ENCODE measurements around the gene GPR18. TPM values are rescaled to one million over a fixed set of nuclear protein-coding genes. Genes with fewer than 3 reads are reported as not detected.

The GPR18 gene
- total and polyA plus RNA-seq, 5 experiments from 2014 or later = 22.2 to 37.0 (median 31.1) TPM

GRCh38 chr13:99277629-99278028 lies 19.4 kb upstream of the GPR18 start:
- POLR2A ChIA-PET = interaction anchor here (0.6 kb wide), 1 partner anchor 10 kb away, joined by 3 read pairs; no protein-coding TSS in a partner anchor
- peaks cover 7 to 39% (median 19%) of the 10 kb centered on the region in 3 donors for H3K36me3 Mint-ChIP-seq
- DNase-seq (no peak), ATAC-seq (no peak)
- no peaks in the 10 kb centered on the region for H3K27me3 Mint-ChIP-seq
- H3K27ac Mint-ChIP-seq = peak overlapping the region in 8 of 10 donors; percentile 12 to 98 (median 74)
- peak overlapping the region in 4 of 10 donors; percentile 11 to 61 (median 23) for H3K4me3 Mint-ChIP-seq
- H3K9me3 Mint-ChIP-seq = peaks cover 0 to 5% (median 0%) of the 10 kb centered on the region in 9 donors
- H3K4me1 Mint-ChIP-seq = peaks cover 50 to 98% (median 94%) of the 10 kb centered on the region in 4 donors

GRCh38 chr13:99276706-99277105 lies 18.5 kb upstream of the GPR18 start:
- H3K36me3 Mint-ChIP-seq = peaks cover 7 to 42% (median 27%) of the 10 kb centered on the region in 3 donors
- H3K4me3 Mint-ChIP-seq = peak overlapping the region in 7 of 10 donors; percentile 24 to 78 (median 30)
- peak overlapping the region; percentile 29 to 97 (median 85) for H3K27ac Mint-ChIP-seq
- H3K27me3 Mint-ChIP-seq = no peaks in the 10 kb centered on the region
- H3K9me3 Mint-ChIP-seq = peaks cover 0 to 6% (median 0%) of the 10 kb centered on the region in 9 donors
- H3K4me1 Mint-ChIP-seq = peaks cover 51 to 98% (median 93%) of the 10 kb centered on the region in 4 donors
- ATAC-seq (peak in 1 of 2 donors; percentile 29), DNase-seq (no peak)
- POLR2A ChIA-PET = interaction anchor here (1.2 to 2.0 kb wide), 2 partner anchors 21 to 79 kb away, joined by 3 to 4 read pairs; no protein-coding TSS in a partner anchor

GRCh38 chr13:99275093-99275469 lies 16.9 kb upstream of the GPR18 start:
- Mint-ChIP-seq H3K4me1 (peaks cover 52 to 98% (median 93%) of the 10 kb centered on the region in 4 donors), H3K36me3 (peaks cover 3 to 29% (median 21%) of the 10 kb centered on the region in 3 donors)
- POLR2A ChIA-PET = interaction anchor here (0.7 to 2.2 kb wide), 12 partner anchors 9 to 138 kb away, joined by 3 to 7 read pairs (median 4); partner anchors contain the start of genes GPR18 and UBAC2

GRCh38 chr13:99273128-99273527 lies 14.9 kb upstream of the GPR18 start:
- Mint-ChIP-seq H3K36me3 (peaks cover 0 to 25% (median 16%) of the 10 kb centered on the region in 3 donors), H3K9me3 (peaks cover 0 to 6% (median 0%) of the 10 kb centered on the region in 9 donors), H3K4me3 (peak overlapping the region in 4 of 10 donors; percentile 4 to 66 (median 27)), H3K27ac (peak overlapping the region; percentile 74 to 97 (median 90)), H3K27me3 (no peaks in the 10 kb centered on the region), H3K4me1 (peaks cover 46 to 86% (median 82%) of the 10 kb centered on the region in 4 donors)
- POLR2A ChIA-PET = interaction anchor here (0.7 to 5.3 kb wide), 4 partner anchors 41 to 163 kb away, joined by 3 to 42 read pairs (median 3); no protein-coding TSS in a partner anchor
- peak; percentile 14 to 38 for ATAC-seq
- peak in 2 of 10 donors; percentile 27 to 35 for DNase-seq

More at GRCh38 chr13:99275093-99275469, 16.9 kb upstream of the GPR18 start:
- peak; percentile 67 to 78 for ATAC-seq
- Mint-ChIP-seq H3K27me3 (no peaks in the 10 kb centered on the region), H3K27ac (peak overlapping the region; percentile 74 to 97 (median 92)), H3K4me3 (peak overlapping the region in 9 of 10 donors; percentile 20 to 77 (median 61)), H3K9me3 (peaks cover 0 to 6% (median 0%) of the 10 kb centered on the region in 9 donors)
- peak in 5 of 10 donors; percentile 29 to 45 (median 38) for DNase-seq

GRCh38 chr13:99272481-99272880 lies 14.3 kb upstream of the GPR18 start:
- ATAC-seq (no peak), DNase-seq (no peak)
- Mint-ChIP-seq H3K27me3 (no peaks in the 10 kb centered on the region), H3K4me1 (peaks cover 42 to 79% (median 78%) of the 10 kb centered on the region in 4 donors), H3K36me3 (peaks cover 0 to 28% (median 13%) of the 10 kb centered on the region in 3 donors), H3K4me3 (peak overlapping the region in 2 of 10 donors; percentile 36 to 38), H3K27ac (peak overlapping the region; percentile 74 to 97 (median 92)), H3K9me3 (peaks cover 0 to 6% (median 0%) of the 10 kb centered on the region in 9 donors)
- POLR2A ChIA-PET = interaction anchor here (0.7 to 5.3 kb wide), 4 partner anchors 42 to 164 kb away, joined by 3 to 42 read pairs (median 3); no protein-coding TSS in a partner anchor

GRCh38 chr13:99271249-99271648 lies 13.1 kb upstream of the GPR18 start:
- ATAC-seq = no peak
- H3K27ac Mint-ChIP-seq = peak overlapping the region; percentile 74 to 97 (median 92)
- peak overlapping the region in 4 of 10 donors; percentile 22 to 28 (median 24) for H3K4me3 Mint-ChIP-seq
- H3K27me3 Mint-ChIP-seq = no peaks in the 10 kb centered on the region
- H3K4me1 Mint-ChIP-seq = peaks cover 40 to 68% (median 68%) of the 10 kb centered on the region in 4 donors
- DNase-seq = no peak
- H3K36me3 Mint-ChIP-seq = peaks cover 0 to 30% (median 13%) of the 10 kb centered on the region in 3 donors
- H3K9me3 Mint-ChIP-seq = peaks cover 0 to 6% (median 0%) of the 10 kb centered on the region in 9 donors
- POLR2A ChIA-PET = interaction anchor here (0.9 to 5.3 kb wide), 6 partner anchors 28 to 165 kb away, joined by 3 to 42 read pairs (median 5); partner anchors contain the start of gene GPR183

- H3K36me3 Mint-ChIP-seq = peaks cover 0 to 34% (median 13%) of the 10 kb centered on the region in 3 donors
- DNase-seq (no peak), ATAC-seq (no peak)
- H3K27me3 Mint-ChIP-seq = no peaks in the 10 kb centered on the region
- H3K4me1 Mint-ChIP-seq = peaks cover 38 to 65% (median 65%) of the 10 kb centered on the region in 4 donors
- peaks cover 0 to 6% (median 0%) of the 10 kb centered on the region in 9 donors for H3K9me3 Mint-ChIP-seq
- POLR2A ChIA-PET = interaction anchor here (0.9 to 9.0 kb wide), 11 partner anchors 26 to 170 kb away, joined by 3 to 131 read pairs (median 4); partner anchors contain the start of gene UBAC2
- peak overlapping the region in 9 of 10 donors; percentile 74 to 97 (median 86) for H3K27ac Mint-ChIP-seq
- peak overlapping the region in 5 of 10 donors; percentile 1 to 27 (median 23) for H3K4me3 Mint-ChIP-seq
Measured at GRCh38 chr13:99270518-99270917, 12.3 kb upstream of the GPR18 start.

GRCh38 chr13:99269627-99270241 lies 11.6 kb upstream of the GPR18 start:
- peaks cover 37 to 65% (median 64%) of the 10 kb centered on the region in 4 donors for H3K4me1 Mint-ChIP-seq
- peaks cover 0 to 40% (median 13%) of the 10 kb centered on the region in 3 donors for H3K36me3 Mint-ChIP-seq
- no peaks in the 10 kb centered on the region for H3K27me3 Mint-ChIP-seq
- H3K4me3 Mint-ChIP-seq = no peak overlapping the region
- peak; percentile 58 to 78 for ATAC-seq
- H3K27ac Mint-ChIP-seq = peak overlapping the region; percentile 9 to 97 (median 78)
- POLR2A ChIA-PET = interaction anchor here (0.5 to 9.0 kb wide), 18 partner anchors 12 to 170 kb away, joined by 3 to 131 read pairs (median 4); partner anchors contain the start of gene UBAC2
- DNase-seq = peak in 4 of 10 donors; percentile 45 to 67 (median 56)
- peaks cover 0 to 6% (median 0%) of the 10 kb centered on the region in 9 donors for H3K9me3 Mint-ChIP-seq

- Mint-ChIP-seq H3K9me3 (peaks cover 0 to 6% (median 0%) of the 10 kb centered on the region in 9 donors), H3K27ac (peak overlapping the region in 9 of 10 donors; percentile 39 to 89 (median 78)), H3K4me1 (peaks cover 41 to 66% (median 64%) of the 10 kb centered on the region in 4 donors), H3K36me3 (peaks cover 0 to 40% (median 13%) of the 10 kb centered on the region in 3 donors), H3K27me3 (no peaks in the 10 kb centered on the region), H3K4me3 (no peak overlapping the region)
- no peak for ATAC-seq
- DNase-seq = no peak
- POLR2A ChIA-PET = interaction anchor here (0.5 to 9.0 kb wide), 8 partner anchors 11 to 167 kb away, joined by 3 to 131 read pairs (median 5); partner anchors contain the start of gene UBAC2
Measured at GRCh38 chr13:99268822-99269221, 10.6 kb upstream of the GPR18 start.

- H3K27ac Mint-ChIP-seq = peak overlapping the region in 5 of 10 donors; percentile 70 to 89 (median 78)
- H3K4me1 Mint-ChIP-seq = peaks cover 37 to 66% (median 65%) of the 10 kb centered on the region in 4 donors
- H3K4me3 Mint-ChIP-seq = no peak overlapping the region
- H3K36me3 Mint-ChIP-seq = peaks cover 0 to 34% (median 11%) of the 10 kb centered on the region in 3 donors
- ATAC-seq = no peak
- H3K27me3 Mint-ChIP-seq = no peaks in the 10 kb centered on the region
- POLR2A ChIA-PET = interaction anchor here (1.1 to 9.0 kb wide), 4 partner anchors 10 to 169 kb away, joined by 3 to 131 read pairs (median 22); partner anchors contain the start of genes GPR18 and UBAC2
- no peak for DNase-seq
- peaks cover 0 to 6% (median 0%) of the 10 kb centered on the region in 9 donors for H3K9me3 Mint-ChIP-seq
Measured at GRCh38 chr13:99267927-99268326, 9.7 kb upstream of the GPR18 start.

- no peaks in the 10 kb centered on the region for H3K27me3 Mint-ChIP-seq
- POLR2A ChIA-PET = interaction anchor here (0.7 to 9.0 kb wide), 8 partner anchors 8 to 182 kb away, joined by 3 to 131 read pairs (median 4); partner anchors contain the start of gene UBAC2
- no peak for DNase-seq
- H3K9me3 Mint-ChIP-seq = no peaks in the 10 kb centered on the region
- peak overlapping the region in 5 of 10 donors; percentile 7 to 85 (median 66) for H3K27ac Mint-ChIP-seq
- peaks cover 0 to 30% (median under 1%) of the 10 kb centered on the region in 3 donors for H3K36me3 Mint-ChIP-seq
- peaks cover 33 to 69% (median 63%) of the 10 kb centered on the region in 4 donors for H3K4me1 Mint-ChIP-seq
- no peak for ATAC-seq
- H3K4me3 Mint-ChIP-seq = no peak overlapping the region
Measured at GRCh38 chr13:99266827-99267226, 8.6 kb upstream of the GPR18 start.

Measured in naive thymus-derived CD8-positive, alpha-beta T cell (primary cell).